SK-N-SH (cell line): ENCODE results near the gene PLA2G1B.

ENCODE experiments used
- NFIC ChIP-seq: IDR thresholded peaks from 2 replicates; pipeline ENCODE4 v1.4.0; 2012; ENCODE audit warnings: borderline replicate concordance
- POLR2AphosphoS5 ChIP-seq: IDR thresholded peaks from 2 replicates; pipeline ENCODE4 v1.6.1; 2012; ENCODE audit warnings: low read depth, low read length
- TAF1 ChIP-seq: IDR thresholded peaks from 2 replicates; pipeline ENCODE4 v1.6.1; 2012; ENCODE audit warnings: low read depth, mild to moderate bottlenecking, low read length, moderate library complexity, borderline replicate concordance
- TCF12 ChIP-seq: IDR thresholded peaks from 2 replicates; pipeline ENCODE4 v1.4.0; 2012
- YY1 ChIP-seq: IDR thresholded peaks from 2 replicates; pipeline ENCODE4 v1.4.0; 2012; ENCODE audit warnings: low read depth, mild to moderate bottlenecking
- TF ChIP-seq, protein P1 (sequence below): fragments of 200-600 bp; sonication (generic); IDR thresholded peaks from 2 replicates; pipeline ENCODE4 v1.6.1; 2017; ENCODE audit warnings: antibody characterized with exemption, mild to moderate bottlenecking, moderate library complexity

DNA sequence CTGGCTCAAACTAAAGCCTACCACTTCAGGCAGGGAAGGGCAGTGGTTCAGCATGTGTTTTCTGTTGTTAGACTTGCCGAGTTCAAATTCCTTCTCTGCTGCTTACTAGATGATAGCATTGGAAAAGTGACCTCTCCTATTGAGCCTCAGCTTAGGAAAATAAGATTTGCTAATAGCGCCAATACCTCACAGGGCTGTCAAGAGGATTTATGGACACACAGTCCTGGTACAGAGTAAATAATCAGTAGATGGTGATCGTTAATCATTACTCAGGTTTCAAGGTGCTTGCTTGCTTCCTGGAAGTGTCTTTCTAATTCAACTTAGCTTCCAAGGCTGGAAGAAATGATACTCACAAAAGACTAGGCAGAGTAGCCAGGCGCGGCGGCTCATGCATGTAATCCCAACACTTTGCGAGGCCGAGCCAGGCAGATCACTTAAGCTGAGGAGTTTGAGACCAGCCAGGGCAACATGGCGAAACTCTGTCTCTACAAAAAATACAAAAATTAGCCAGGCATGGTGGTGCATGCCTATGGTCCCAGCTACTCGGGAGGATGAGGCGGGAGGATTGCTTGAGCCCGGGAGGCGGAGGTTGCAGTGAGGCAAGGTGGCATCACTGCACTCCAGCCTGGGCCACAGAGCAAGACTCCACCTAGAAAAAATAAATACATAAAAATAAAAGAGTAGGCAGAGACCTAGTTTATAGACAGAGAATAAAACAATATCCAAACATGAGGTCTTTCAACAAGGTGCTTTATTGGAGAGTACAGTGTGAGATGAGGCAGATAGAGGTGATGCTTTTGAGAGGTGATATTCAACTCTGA lies 6.0 kb downstream of the PLA2G1B start:
- TF ChIP-seq YY1 (no peak), TCF12 (no peak), NFIC (no peak), POLR2AphosphoS5 (no peak), TAF1 (no peak)
- TF ChIP-seq, protein P1, sequence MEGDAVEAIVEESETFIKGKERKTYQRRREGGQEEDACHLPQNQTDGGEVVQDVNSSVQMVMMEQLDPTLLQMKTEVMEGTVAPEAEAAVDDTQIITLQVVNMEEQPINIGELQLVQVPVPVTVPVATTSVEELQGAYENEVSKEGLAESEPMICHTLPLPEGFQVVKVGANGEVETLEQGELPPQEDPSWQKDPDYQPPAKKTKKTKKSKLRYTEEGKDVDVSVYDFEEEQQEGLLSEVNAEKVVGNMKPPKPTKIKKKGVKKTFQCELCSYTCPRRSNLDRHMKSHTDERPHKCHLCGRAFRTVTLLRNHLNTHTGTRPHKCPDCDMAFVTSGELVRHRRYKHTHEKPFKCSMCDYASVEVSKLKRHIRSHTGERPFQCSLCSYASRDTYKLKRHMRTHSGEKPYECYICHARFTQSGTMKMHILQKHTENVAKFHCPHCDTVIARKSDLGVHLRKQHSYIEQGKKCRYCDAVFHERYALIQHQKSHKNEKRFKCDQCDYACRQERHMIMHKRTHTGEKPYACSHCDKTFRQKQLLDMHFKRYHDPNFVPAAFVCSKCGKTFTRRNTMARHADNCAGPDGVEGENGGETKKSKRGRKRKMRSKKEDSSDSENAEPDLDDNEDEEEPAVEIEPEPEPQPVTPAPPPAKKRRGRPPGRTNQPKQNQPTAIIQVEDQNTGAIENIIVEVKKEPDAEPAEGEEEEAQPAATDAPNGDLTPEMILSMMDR: no peak
